SK-N-SH (cell line): ENCODE data around the gene SERPINA12. TPM values are rescaled to one million over a fixed set of nuclear protein-coding genes. Genes with fewer than 3 reads are reported as not detected.

ENCODE experiments used
- CTCF ChIA-PET: fragments of 300-600, 350-600 bp; formaldehyde crosslinking; extraction: SDS; loops from one replicate; lab custom pipeline; 2021; lab: Yijun Ruan, JAX
- POLR2A ChIA-PET: fragments of 350-600 bp; sonication (Branson Sonifier 250); formaldehyde crosslinking; extraction: SDS; loops from one replicate; lab custom pipeline; 2020; ENCODE audit warnings: antibody characterized with exemption, inconsistent platforms; lab: Yijun Ruan, JAX
- DNase-seq: peaks from one replicate; pipeline ENCODE4 v3.0.0; 2012
- H2AFZ ChIP-seq: fragments of 200-600 bp; sonication (generic); 2 replicates; pipeline ENCODE4 v1.8.1; 2016; ENCODE audit warnings: antibody characterized with exemption, mild to moderate bottlenecking, low read depth
- H3F3A ChIP-seq: fragments of 200-600 bp; sonication (generic); replicated peaks from 2 replicates; pipeline ENCODE3; 2016; ENCODE audit warnings: antibody characterized with exemption, mild to moderate bottlenecking; ENCODE audit not compliant: insufficient read depth
- H3K27ac ChIP-seq, 2 experiments: fragments of 200-500 bp in 1 of 2; fragments of 200-600 bp in 1 of 2; sonication (Bioruptor generic) in 1 of 2; sonication (generic), shearing (Covaris generic) in 1 of 2; 2 replicates each; pipeline versions ENCODE4 v1.5.1 to v1.6.1; 2014 to 2016; ENCODE audit warnings: low read depth in 2 of 2, inconsistent platforms in 1 of 2, low read length in 1 of 2, mild to moderate bottlenecking in 1 of 2, mixed read lengths in 1 of 2
- H3K27me3 ChIP-seq: fragments of 200-600 bp; sonication (generic), shearing (Covaris generic); 2 replicates; pipeline ENCODE4 v1.6.1; 2016; ENCODE audit warnings: mixed run types; ENCODE audit not compliant: insufficient read depth
- H3K36me3 ChIP-seq, 2 experiments: fragments of 200-500 bp in 1 of 2; fragments of 200-600 bp in 1 of 2; sonication (Bioruptor generic) in 1 of 2; sonication (generic) in 1 of 2; replicated peaks in 1 of 2; 2 replicates each; pipeline versions ENCODE3 to v1.5.1; 2014 to 2016; ENCODE audit warnings: low read length in 1 of 2, mild to moderate bottlenecking in 1 of 2; ENCODE audit not compliant: insufficient read depth in 2 of 2, control insufficient read depth in 1 of 2
- H3K4me1 ChIP-seq, 2 experiments: fragments of 200-500 bp in 1 of 2; fragments of 200-600 bp in 1 of 2; sonication (Bioruptor generic) in 1 of 2; sonication (generic), shearing (Covaris generic) in 1 of 2; 2 replicates each; pipeline versions ENCODE4 v1.5.1 to v1.6.1; 2014 to 2016; ENCODE audit warnings: low read depth in 1 of 2, low read length in 1 of 2, mixed run types in 1 of 2; ENCODE audit not compliant: insufficient read depth in 2 of 2, control insufficient read depth in 1 of 2
- H3K4me2 ChIP-seq: fragments of 200-600 bp; sonication (generic), shearing (Covaris generic); 2 replicates; pipeline ENCODE4 v1.6.1; 2017; ENCODE audit warnings: mixed run types
- H3K4me3 ChIP-seq, 2 experiments: fragments of 200-500 bp in 1 of 2; fragments of 200-600 bp in 1 of 2; sonication (Bioruptor generic) in 1 of 2; sonication (generic), shearing (Covaris generic) in 1 of 2; 2 replicates each; pipeline versions ENCODE4 v1.5.1 to v1.8.1; 2014 to 2016; ENCODE audit warnings: low read depth in 2 of 2, inconsistent platforms in 1 of 2, low read length in 1 of 2, mild to moderate bottlenecking in 1 of 2, mixed read lengths in 1 of 2, moderate library complexity in 1 of 2
- H3K79me2 ChIP-seq: fragments of 200-600 bp; sonication (generic); 2 replicates; pipeline ENCODE4 v1.8.1; 2017; ENCODE audit warnings: mild to moderate bottlenecking; ENCODE audit not compliant: insufficient read depth
- H3K9ac ChIP-seq: fragments of 200-600 bp; sonication (generic); 2 replicates; pipeline ENCODE4 v1.6.1; 2017; ENCODE audit warnings: mixed run types
- H3K9me2 ChIP-seq: fragments of 200-600 bp; sonication (generic); 2 replicates; pipeline ENCODE4 v1.6.1; 2017; ENCODE audit warnings: mixed run types
- H3K9me3 ChIP-seq: fragments of 200-600 bp; sonication (generic); 2 replicates; pipeline ENCODE4 v1.6.1; 2017; ENCODE audit warnings: mixed run types, mild to moderate bottlenecking, moderate library complexity
- H4K20me1 ChIP-seq: fragments of 200-600 bp; sonication (generic); 2 replicates; pipeline ENCODE4 v1.6.1; 2017; ENCODE audit warnings: mild to moderate bottlenecking, mixed run types; ENCODE audit not compliant: insufficient read depth
- CHD2 ChIP-seq: fragments of 150-350 bp; IDR thresholded peaks from 2 replicates; pipeline ENCODE4 v1.6.1; 2018; ENCODE audit warnings: low read length; ENCODE audit not compliant: partially characterized antibody
- EZH2phosphoT487 ChIP-seq: fragments of 200-600 bp; sonication (generic); IDR thresholded peaks from 2 replicates; pipeline ENCODE4 v1.6.1; 2017; ENCODE audit warnings: low read depth, mixed run types, mild to moderate bottlenecking, antibody characterized with exemption, moderate library complexity, borderline replicate concordance
- GABPA ChIP-seq: IDR thresholded peaks from 2 replicates; pipeline ENCODE4 v1.4.0; 2012; ENCODE audit warnings: low read depth, mild to moderate bottlenecking
- GATA2 ChIP-seq: sonication (generic); formaldehyde crosslinking; IDR thresholded peaks from 2 replicates; pipeline ENCODE4 v1.5.0; 2020; ENCODE audit warnings: mild to moderate bottlenecking, missing genetic modification reagents
- JUND ChIP-seq: IDR thresholded peaks from 2 replicates; pipeline ENCODE4 v1.4.0; 2012
- MEF2A ChIP-seq: IDR thresholded peaks from 2 replicates; pipeline ENCODE4 v1.4.0; 2012; ENCODE audit warnings: low read depth, borderline replicate concordance
- MXI1 ChIP-seq: IDR thresholded peaks from 2 replicates; pipeline ENCODE4 v1.6.1; 2012; ENCODE audit warnings: mild to moderate bottlenecking, low read depth, low read length, improper control_type of control experiment
- NRF1 ChIP-seq: IDR thresholded peaks from 2 replicates; pipeline ENCODE4 v1.6.1; 2012; ENCODE audit warnings: low read depth, mild to moderate bottlenecking, low read length
- PBX3 ChIP-seq: IDR thresholded peaks from 2 replicates; pipeline ENCODE4; 2012
- POLR2AphosphoS5 ChIP-seq: IDR thresholded peaks from 2 replicates; pipeline ENCODE4 v1.6.1; 2012; ENCODE audit warnings: low read depth, low read length
- RCOR1 ChIP-seq: fragments of 150-350 bp; IDR thresholded peaks from 2 replicates; pipeline ENCODE4 v1.6.1; 2017; ENCODE audit warnings: antibody characterized with exemption, low read length
- SMC3 ChIP-seq: IDR thresholded peaks from 2 replicates; pipeline ENCODE4 v1.6.1; 2012; ENCODE audit warnings: low read depth, low read length, improper control_type of control experiment
- TCF12 ChIP-seq: IDR thresholded peaks from 2 replicates; pipeline ENCODE4 v1.4.0; 2012
- TEAD4 ChIP-seq: IDR thresholded peaks from 2 replicates; pipeline ENCODE4 v1.4.0; 2012; ENCODE audit warnings: mild to moderate bottlenecking, borderline replicate concordance; ENCODE audit not compliant: insufficient read depth
- USF2 ChIP-seq: fragments of 150-350 bp; IDR thresholded peaks from 2 replicates; pipeline ENCODE4 v1.6.1; 2017; ENCODE audit warnings: antibody characterized with exemption, low read length, low read depth, borderline replicate concordance
- ZBTB33 ChIP-seq: IDR thresholded peaks from 2 replicates; pipeline ENCODE4 v1.4.0; 2012; ENCODE audit warnings: low read depth, borderline replicate concordance
- WGBS: methylation state at CpG from one replicate; pipeline ENCODE4 v1.1.6; 2017; ENCODE audit warnings: low lambda C conversion rate; 5-methylcytosine and 5-hydroxymethylcytosine counted together
- polyA plus RNA-seq, 3 experiments: library from polyadenylated mRNA; depleted of rRNA; stranded (reverse); fragments of >200 nt; gene quantifications; 2 replicates each; pipeline ENCODE4 v1.2.3, GENCODE V29; 2012
- TF ChIP-seq, protein P1 (sequence below): IDR thresholded peaks from 2 replicates; pipeline ENCODE4 v1.4.0; 2012; ENCODE audit warnings: low read depth, borderline replicate concordance
- TF ChIP-seq, protein P2 (sequence below): IDR thresholded peaks from 2 replicates; pipeline ENCODE4 v1.4.0; 2012; ENCODE audit warnings: low read depth
- TF ChIP-seq, protein P3 (sequence below): IDR thresholded peaks from 2 replicates; pipeline ENCODE4 v1.6.1; 2012; ENCODE audit warnings: mild to moderate bottlenecking, low read depth, low read length, moderate library complexity
- TF ChIP-seq, protein P4 (sequence below): fragments of 200-600 bp; sonication (generic); IDR thresholded peaks from 2 replicates; pipeline ENCODE4 v1.6.1; 2017; ENCODE audit warnings: antibody characterized with exemption, mild to moderate bottlenecking, moderate library complexity

SERPINA12 gene
- polyA plus RNA-seq, 1 of the 3 experiments (the other 2 are of a cell fraction): not detected

DNA sequence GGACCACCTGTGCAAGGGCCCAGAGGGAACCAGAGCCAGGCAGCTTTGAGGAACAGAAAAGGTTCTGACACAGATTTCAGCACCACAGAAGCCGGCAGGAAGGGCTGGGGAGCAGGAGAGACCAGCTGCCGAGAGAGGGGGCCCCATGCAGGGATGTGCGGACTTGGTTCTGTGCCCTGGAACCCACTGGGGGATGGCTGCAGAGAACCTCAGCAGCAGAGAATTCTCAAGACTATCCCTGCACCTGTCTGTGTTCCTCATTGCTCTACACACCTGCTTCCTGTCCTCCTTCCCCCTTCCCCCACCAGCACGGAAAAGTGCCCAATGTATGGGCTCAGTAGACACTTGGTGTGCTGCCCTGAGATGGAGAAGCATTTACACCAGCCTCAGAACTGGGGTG is 36.4 kb downstream of the SERPINA12 start:
- no peak overlapping the region for H3K27ac ChIP-seq
- no peaks in the 10 kb centered on the region for H3F3A ChIP-seq
- H2AFZ ChIP-seq: no peak overlapping the region
- no peak overlapping the region for H3K4me3 ChIP-seq
- H3K9me2 ChIP-seq: no peaks in the 10 kb centered on the region
- H4K20me1 ChIP-seq: no peaks in the 10 kb centered on the region
- CTCF ChIA-PET: interaction anchor here (1.6 kb wide), 1 partner anchor 14 kb away, joined by 7 read pairs; no protein-coding TSS in a partner anchor
- H3K9ac ChIP-seq: no peak overlapping the region
- no peaks in the 10 kb centered on the region for H3K9me3 ChIP-seq
- no peak for DNase-seq
- H3K36me3 ChIP-seq: no peaks in the 10 kb centered on the region
- peaks cover 15% of the 10 kb centered on the region; the same call in 1 of the 2 replicates for H3K27me3 ChIP-seq
- no peak overlapping the region for H3K4me2 ChIP-seq
- TF ChIP-seq, protein P1, sequence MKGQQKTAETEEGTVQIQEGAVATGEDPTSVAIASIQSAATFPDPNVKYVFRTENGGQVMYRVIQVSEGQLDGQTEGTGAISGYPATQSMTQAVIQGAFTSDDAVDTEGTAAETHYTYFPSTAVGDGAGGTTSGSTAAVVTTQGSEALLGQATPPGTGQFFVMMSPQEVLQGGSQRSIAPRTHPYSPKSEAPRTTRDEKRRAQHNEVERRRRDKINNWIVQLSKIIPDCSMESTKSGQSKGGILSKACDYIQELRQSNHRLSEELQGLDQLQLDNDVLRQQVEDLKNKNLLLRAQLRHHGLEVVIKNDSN: no peak
- TF ChIP-seq MEF2A: no peak
- TF ChIP-seq, protein P2, sequence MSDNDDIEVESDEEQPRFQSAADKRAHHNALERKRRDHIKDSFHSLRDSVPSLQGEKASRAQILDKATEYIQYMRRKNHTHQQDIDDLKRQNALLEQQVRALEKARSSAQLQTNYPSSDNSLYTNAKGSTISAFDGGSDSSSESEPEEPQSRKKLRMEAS: no peak
- no peak for TF ChIP-seq POLR2AphosphoS5
- no peak for TF ChIP-seq MXI1
- TF ChIP-seq GATA2: no peak
- TF ChIP-seq SMC3: no peak
- no peak for TF ChIP-seq PBX3
- TF ChIP-seq, protein P3, sequence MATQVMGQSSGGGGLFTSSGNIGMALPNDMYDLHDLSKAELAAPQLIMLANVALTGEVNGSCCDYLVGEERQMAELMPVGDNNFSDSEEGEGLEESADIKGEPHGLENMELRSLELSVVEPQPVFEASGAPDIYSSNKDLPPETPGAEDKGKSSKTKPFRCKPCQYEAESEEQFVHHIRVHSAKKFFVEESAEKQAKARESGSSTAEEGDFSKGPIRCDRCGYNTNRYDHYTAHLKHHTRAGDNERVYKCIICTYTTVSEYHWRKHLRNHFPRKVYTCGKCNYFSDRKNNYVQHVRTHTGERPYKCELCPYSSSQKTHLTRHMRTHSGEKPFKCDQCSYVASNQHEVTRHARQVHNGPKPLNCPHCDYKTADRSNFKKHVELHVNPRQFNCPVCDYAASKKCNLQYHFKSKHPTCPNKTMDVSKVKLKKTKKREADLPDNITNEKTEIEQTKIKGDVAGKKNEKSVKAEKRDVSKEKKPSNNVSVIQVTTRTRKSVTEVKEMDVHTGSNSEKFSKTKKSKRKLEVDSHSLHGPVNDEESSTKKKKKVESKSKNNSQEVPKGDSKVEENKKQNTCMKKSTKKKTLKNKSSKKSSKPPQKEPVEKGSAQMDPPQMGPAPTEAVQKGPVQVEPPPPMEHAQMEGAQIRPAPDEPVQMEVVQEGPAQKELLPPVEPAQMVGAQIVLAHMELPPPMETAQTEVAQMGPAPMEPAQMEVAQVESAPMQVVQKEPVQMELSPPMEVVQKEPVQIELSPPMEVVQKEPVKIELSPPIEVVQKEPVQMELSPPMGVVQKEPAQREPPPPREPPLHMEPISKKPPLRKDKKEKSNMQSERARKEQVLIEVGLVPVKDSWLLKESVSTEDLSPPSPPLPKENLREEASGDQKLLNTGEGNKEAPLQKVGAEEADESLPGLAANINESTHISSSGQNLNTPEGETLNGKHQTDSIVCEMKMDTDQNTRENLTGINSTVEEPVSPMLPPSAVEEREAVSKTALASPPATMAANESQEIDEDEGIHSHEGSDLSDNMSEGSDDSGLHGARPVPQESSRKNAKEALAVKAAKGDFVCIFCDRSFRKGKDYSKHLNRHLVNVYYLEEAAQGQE: no peak
- no peak for TF ChIP-seq RCOR1
- no peak for TF ChIP-seq ZBTB33
- no peak for TF ChIP-seq TCF12
- TF ChIP-seq JUND: no peak
- TF ChIP-seq USF2: no peak
- TF ChIP-seq, protein P4, sequence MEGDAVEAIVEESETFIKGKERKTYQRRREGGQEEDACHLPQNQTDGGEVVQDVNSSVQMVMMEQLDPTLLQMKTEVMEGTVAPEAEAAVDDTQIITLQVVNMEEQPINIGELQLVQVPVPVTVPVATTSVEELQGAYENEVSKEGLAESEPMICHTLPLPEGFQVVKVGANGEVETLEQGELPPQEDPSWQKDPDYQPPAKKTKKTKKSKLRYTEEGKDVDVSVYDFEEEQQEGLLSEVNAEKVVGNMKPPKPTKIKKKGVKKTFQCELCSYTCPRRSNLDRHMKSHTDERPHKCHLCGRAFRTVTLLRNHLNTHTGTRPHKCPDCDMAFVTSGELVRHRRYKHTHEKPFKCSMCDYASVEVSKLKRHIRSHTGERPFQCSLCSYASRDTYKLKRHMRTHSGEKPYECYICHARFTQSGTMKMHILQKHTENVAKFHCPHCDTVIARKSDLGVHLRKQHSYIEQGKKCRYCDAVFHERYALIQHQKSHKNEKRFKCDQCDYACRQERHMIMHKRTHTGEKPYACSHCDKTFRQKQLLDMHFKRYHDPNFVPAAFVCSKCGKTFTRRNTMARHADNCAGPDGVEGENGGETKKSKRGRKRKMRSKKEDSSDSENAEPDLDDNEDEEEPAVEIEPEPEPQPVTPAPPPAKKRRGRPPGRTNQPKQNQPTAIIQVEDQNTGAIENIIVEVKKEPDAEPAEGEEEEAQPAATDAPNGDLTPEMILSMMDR: no peak
- TF ChIP-seq GABPA: no peak
- TF ChIP-seq NRF1: no peak
- no peak for TF ChIP-seq TEAD4
- TF ChIP-seq CHD2: no peak
- TF ChIP-seq EZH2phosphoT487: no peak
- no peaks in the 10 kb centered on the region for H3K4me1 ChIP-seq
- POLR2A ChIA-PET: no interaction called here
- no peaks in the 10 kb centered on the region for H3K79me2 ChIP-seq
- 9% methylated on average over 2 of the region's 4 CpGs for WGBS
